K562 (cell line): ENCODE results near the gene PPM1N. TPM values are rescaled to one million over a fixed set of nuclear protein-coding genes. Genes with fewer than 3 reads are reported as not detected.

Source experiments
- CCNT2 ChIP-seq: IDR thresholded peaks from 2 replicates; pipeline ENCODE4 v1.6.1; 2011; ENCODE audit warnings: borderline replicate concordance, low read depth, mild to moderate bottlenecking, moderate library complexity, mixed read lengths, low read length; ENCODE audit not compliant: insufficient read length; ENCODE audit errors: extremely low read depth
- ELF1 ChIP-seq: fragments of 200-800 bp; sonication (Bioruptor generic); IDR thresholded peaks from 2 replicates; pipeline ENCODE4 v1.6.1; 2016; ENCODE audit warnings: missing genetic modification characterization, missing compliant biosample characterization
- FUS ChIP-seq: fragments of 200-400 bp; formaldehyde crosslinking; optimal IDR thresholded peaks from 2 replicates; pipeline ENCODE3; 2017; ENCODE audit warnings: low read depth, low read length
- HMGN3 ChIP-seq: IDR thresholded peaks from 2 replicates; pipeline ENCODE4 v1.6.1; 2011; ENCODE audit warnings: borderline replicate concordance, low read depth, mild to moderate bottlenecking, mixed read lengths, low read length; ENCODE audit not compliant: insufficient read length; ENCODE audit errors: extremely low read depth
- NCOA2 ChIP-seq, 2 experiments: fragments of 450-650 bp; IDR thresholded peaks; 2 replicates each; pipeline ENCODE4 v1.6.1; 2018; ENCODE audit warnings: mild to moderate bottlenecking in 2 of 2, moderate library complexity in 1 of 2; ENCODE audit not compliant: partially characterized antibody in 2 of 2
- PHB ChIP-seq: fragments of 250-450 bp; sonication (Bioruptor Pico); IDR thresholded peaks from 2 replicates; pipeline ENCODE4 v1.5.0; 2021
- PHF8 ChIP-seq: fragments of 200-600 bp; sonication (generic); IDR thresholded peaks from 2 replicates; pipeline ENCODE4 v1.6.1; 2012; ENCODE audit warnings: mixed run types, mild to moderate bottlenecking, inconsistent platforms, low read length, moderate library complexity, borderline replicate concordance
- U2AF1 ChIP-seq: fragments of 200-400 bp; formaldehyde crosslinking; optimal IDR thresholded peaks from 2 replicates; pipeline ENCODE3; 2017; ENCODE audit warnings: mild to moderate bottlenecking, low read depth, low read length, moderate library complexity
- polyA plus RNA-seq, 8 experiments: library from polyadenylated mRNA; depleted of rRNA in 4 of 8; stranded (reverse) in 5 of 8; unstranded in 3 of 8; fragments of >200 nt; fragmentation: Nextera tagmentation in 2 of 8; fragmentation: Illumina TruSeq in 1 of 8; extraction: Ambion mirVana in 2 of 8; extraction: Trizol in 1 of 8; gene quantifications; 2 replicates each; pipeline versions ENCODE4 v1.2.1 to v1.2.3, GENCODE V29; 2011 to 2014; ENCODE audit warnings: inconsistent platforms in 1 of 8, missing spikeins in 1 of 8
- total RNA-seq, 7 experiments: library from RNA; depleted of rRNA in 6 of 7; stranded (reverse); fragments of >200 nt in 6 of 7; fragmentation: Illumina TruSeq in 2 of 7; extraction: Trizol in 2 of 7; gene quantifications; 2 replicates each; pipeline versions ENCODE4 v1.2.1 to v1.2.3, GENCODE V29; 2011 to 2021; ENCODE audit warnings: low replicate concordance in 1 of 7
- TF ChIP-seq, protein P1 (sequence below): fragments of 250-450 bp; sonication (Bioruptor Pico); IDR thresholded peaks from 2 replicates; pipeline ENCODE4 v1.4.0; 2020; ENCODE audit warnings: mild to moderate bottlenecking, moderate library complexity
- TF ChIP-seq, protein P2 (sequence below): sonication (generic); formaldehyde crosslinking; IDR thresholded peaks from 2 replicates; pipeline ENCODE4 v1.8.0; 2022; ENCODE audit warnings: mild to moderate bottlenecking, missing genetic modification reagents

PPM1N gene
- total and polyA plus RNA-seq, 9 of the 15 experiments (the other 6 are each of a cell fraction or from before 2014, with no cell fraction given): 4.5 to 15.6 (median 8.7) TPM

DNA sequence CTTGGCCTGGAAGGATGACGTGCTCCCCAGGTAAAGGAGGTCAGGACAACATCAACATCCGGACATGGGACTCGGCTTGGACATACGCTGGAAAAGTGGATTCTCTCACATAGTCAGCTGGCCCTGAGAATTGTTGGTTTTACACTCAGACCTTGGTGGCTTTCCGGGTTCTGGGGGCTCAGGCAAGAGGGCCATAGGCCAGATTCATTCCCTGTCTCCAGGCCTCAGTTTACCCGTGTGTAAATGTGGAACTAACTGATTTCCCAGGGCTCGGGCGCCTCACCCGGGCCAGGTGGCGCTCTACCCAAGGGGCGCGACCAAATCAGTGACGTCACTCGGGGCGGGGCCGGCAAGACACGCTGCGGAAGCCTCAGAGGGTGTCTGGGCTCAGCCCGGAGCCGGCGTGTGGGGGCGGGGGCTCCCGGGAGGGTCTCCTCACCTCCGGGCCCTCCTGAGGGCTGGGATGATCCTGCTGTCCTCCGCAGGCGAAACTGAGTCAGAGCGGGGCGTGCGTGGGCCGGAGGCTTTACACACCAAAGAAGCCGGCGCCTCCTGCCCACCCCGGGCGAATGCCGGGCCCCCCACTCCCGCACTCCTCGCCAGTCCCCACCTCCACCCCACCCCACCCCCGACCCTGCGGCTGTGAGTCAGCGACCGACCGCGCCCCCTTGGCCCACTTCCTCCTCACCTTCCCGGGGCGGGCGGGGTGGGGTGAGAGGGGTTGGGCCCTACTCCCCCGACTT, 8.2 kb downstream of the PPM1N start (continued):
- TF ChIP-seq PHB (CRISPR knock-in tag) (peak; percentile 79; the same call in 1 of the 2 replicates), U2AF1 (no peak), HMGN3 (peak; percentile 93), ELF1 (tag) (peak; percentile 90), FUS (no peak), NCOA2 (IDR thresholded peaks at IDR 0.05; ENCODE audit: partially characterized antibody in 2 of 2) (no peak), PHF8 (peak; percentile 75; the same call in 1 of the 2 replicates), CCNT2 (peak; percentile 89)
- TF ChIP-seq, protein P1, sequence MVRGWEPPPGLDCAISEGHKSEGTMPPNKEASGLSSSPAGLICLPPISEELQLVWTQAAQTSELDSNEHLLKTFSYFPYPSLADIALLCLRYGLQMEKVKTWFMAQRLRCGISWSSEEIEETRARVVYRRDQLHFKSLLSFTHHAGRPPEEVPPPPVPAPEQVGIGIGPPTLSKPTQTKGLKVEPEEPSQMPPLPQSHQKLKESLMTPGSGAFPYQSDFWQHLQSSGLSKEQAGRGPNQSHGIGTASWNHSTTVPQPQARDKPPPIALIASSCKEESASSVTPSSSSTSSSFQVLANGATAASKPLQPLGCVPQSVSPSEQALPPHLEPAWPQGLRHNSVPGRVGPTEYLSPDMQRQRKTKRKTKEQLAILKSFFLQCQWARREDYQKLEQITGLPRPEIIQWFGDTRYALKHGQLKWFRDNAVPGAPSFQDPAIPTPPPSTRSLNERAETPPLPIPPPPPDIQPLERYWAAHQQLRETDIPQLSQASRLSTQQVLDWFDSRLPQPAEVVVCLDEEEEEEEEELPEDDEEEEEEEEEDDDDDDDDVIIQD (CRISPR knock-in tag): no peak
- TF ChIP-seq, protein P2, sequence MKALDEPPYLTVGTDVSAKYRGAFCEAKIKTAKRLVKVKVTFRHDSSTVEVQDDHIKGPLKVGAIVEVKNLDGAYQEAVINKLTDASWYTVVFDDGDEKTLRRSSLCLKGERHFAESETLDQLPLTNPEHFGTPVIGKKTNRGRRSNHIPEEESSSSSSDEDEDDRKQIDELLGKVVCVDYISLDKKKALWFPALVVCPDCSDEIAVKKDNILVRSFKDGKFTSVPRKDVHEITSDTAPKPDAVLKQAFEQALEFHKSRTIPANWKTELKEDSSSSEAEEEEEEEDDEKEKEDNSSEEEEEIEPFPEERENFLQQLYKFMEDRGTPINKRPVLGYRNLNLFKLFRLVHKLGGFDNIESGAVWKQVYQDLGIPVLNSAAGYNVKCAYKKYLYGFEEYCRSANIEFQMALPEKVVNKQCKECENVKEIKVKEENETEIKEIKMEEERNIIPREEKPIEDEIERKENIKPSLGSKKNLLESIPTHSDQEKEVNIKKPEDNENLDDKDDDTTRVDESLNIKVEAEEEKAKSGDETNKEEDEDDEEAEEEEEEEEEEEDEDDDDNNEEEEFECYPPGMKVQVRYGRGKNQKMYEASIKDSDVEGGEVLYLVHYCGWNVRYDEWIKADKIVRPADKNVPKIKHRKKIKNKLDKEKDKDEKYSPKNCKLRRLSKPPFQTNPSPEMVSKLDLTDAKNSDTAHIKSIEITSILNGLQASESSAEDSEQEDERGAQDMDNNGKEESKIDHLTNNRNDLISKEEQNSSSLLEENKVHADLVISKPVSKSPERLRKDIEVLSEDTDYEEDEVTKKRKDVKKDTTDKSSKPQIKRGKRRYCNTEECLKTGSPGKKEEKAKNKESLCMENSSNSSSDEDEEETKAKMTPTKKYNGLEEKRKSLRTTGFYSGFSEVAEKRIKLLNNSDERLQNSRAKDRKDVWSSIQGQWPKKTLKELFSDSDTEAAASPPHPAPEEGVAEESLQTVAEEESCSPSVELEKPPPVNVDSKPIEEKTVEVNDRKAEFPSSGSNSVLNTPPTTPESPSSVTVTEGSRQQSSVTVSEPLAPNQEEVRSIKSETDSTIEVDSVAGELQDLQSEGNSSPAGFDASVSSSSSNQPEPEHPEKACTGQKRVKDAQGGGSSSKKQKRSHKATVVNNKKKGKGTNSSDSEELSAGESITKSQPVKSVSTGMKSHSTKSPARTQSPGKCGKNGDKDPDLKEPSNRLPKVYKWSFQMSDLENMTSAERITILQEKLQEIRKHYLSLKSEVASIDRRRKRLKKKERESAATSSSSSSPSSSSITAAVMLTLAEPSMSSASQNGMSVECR: peak; percentile 89
